ENCODE measurements around the gene GDNF. TPM values are rescaled to one million over a fixed set of nuclear protein-coding genes. Genes with fewer than 3 reads are reported as not detected.

The GDNF gene
- total RNA-seq, 1 donor from 2014 or later = 1.1 TPM

GRCh38 chr5:37792975-37793631, 46.7 kb downstream of the GDNF start:
- no peak for DNase-seq (ENCODE audit: low spot score)
- H3K4me1 Mint-ChIP-seq (ENCODE audit: low read depth) = no peaks in the 10 kb centered on the region
- H3K9me3 Mint-ChIP-seq (ENCODE audit: low read depth) = peaks cover 32% of the 10 kb centered on the region
- no peak for TF ChIP-seq CTCF (IDR thresholded peaks at IDR 0.05)
- H3K27ac Mint-ChIP-seq (ENCODE audit: unreplicated experiment) = no peak overlapping the region
- no peaks in the 10 kb centered on the region for H3K27me3 Mint-ChIP-seq (ENCODE audit: low read depth)
- H3K4me3 Mint-ChIP-seq (ENCODE audit: unreplicated experiment) = no peak overlapping the region
- peaks cover 11% of the 10 kb centered on the region for H3K36me3 Mint-ChIP-seq (ENCODE audit: low read depth)

GRCh38 chr5:37791321-37791720, 48.5 kb downstream of the GDNF start:
- Mint-ChIP-seq H3K36me3 (ENCODE audit: low read depth) (peaks cover 11% of the 10 kb centered on the region), H3K27ac (ENCODE audit: unreplicated experiment) (no peak overlapping the region), H3K27me3 (ENCODE audit: low read depth) (no peaks in the 10 kb centered on the region), H3K4me1 (ENCODE audit: low read depth) (no peaks in the 10 kb centered on the region), H3K4me3 (ENCODE audit: unreplicated experiment) (no peak overlapping the region), H3K9me3 (ENCODE audit: low read depth) (peaks cover 26% of the 10 kb centered on the region)
- DNase-seq (ENCODE audit: low spot score) = no peak
- TF ChIP-seq CTCF (IDR thresholded peaks at IDR 0.05) = no peak

- H3K9me3 Mint-ChIP-seq (ENCODE audit: low read depth) = peaks cover 19% of the 10 kb centered on the region
- no peak for DNase-seq (ENCODE audit: low spot score)
- H3K27me3 Mint-ChIP-seq (ENCODE audit: low read depth) = no peaks in the 10 kb centered on the region
These were observed 49.9 kb downstream of the GDNF start for GRCh38 chr5:37789991-37790390.

GRCh38 chr5:37787742-37788141, 52.1 kb downstream of the GDNF start:
- no peak for TF ChIP-seq CTCF (IDR thresholded peaks at IDR 0.05)
- H3K4me3 Mint-ChIP-seq (ENCODE audit: unreplicated experiment) = no peak overlapping the region
- no peak overlapping the region for H3K27ac Mint-ChIP-seq (ENCODE audit: unreplicated experiment)

More at GRCh38 chr5:37789991-37790390, 49.9 kb downstream of the GDNF start:
- Mint-ChIP-seq H3K4me1 (ENCODE audit: low read depth) (no peaks in the 10 kb centered on the region), H3K36me3 (ENCODE audit: low read depth) (peaks cover 7% of the 10 kb centered on the region), H3K4me3 (ENCODE audit: unreplicated experiment) (no peak overlapping the region), H3K27ac (ENCODE audit: unreplicated experiment) (no peak overlapping the region)
- no peak for TF ChIP-seq CTCF (IDR thresholded peaks at IDR 0.05)

GRCh38 chr5:37786862-37787519, 52.9 kb downstream of the GDNF start:
- Mint-ChIP-seq H3K4me1 (ENCODE audit: low read depth) (no peaks in the 10 kb centered on the region), H3K4me3 (ENCODE audit: unreplicated experiment) (no peak overlapping the region), H3K36me3 (ENCODE audit: low read depth) (peaks cover 1% of the 10 kb centered on the region), H3K9me3 (ENCODE audit: low read depth) (no peaks in the 10 kb centered on the region), H3K27me3 (ENCODE audit: low read depth) (no peaks in the 10 kb centered on the region), H3K27ac (ENCODE audit: unreplicated experiment) (no peak overlapping the region)
- TF ChIP-seq CTCF (IDR thresholded peaks at IDR 0.05) = no peak
- DNase-seq (ENCODE audit: low spot score) = no peak

More at GRCh38 chr5:37787742-37788141, 52.1 kb downstream of the GDNF start:
- H3K36me3 Mint-ChIP-seq (ENCODE audit: low read depth) = peaks cover 1% of the 10 kb centered on the region
- DNase-seq (ENCODE audit: low spot score) = no peak
- H3K9me3 Mint-ChIP-seq (ENCODE audit: low read depth) = peaks cover under 1% of the 10 kb centered on the region
- no peaks in the 10 kb centered on the region for H3K4me1 Mint-ChIP-seq (ENCODE audit: low read depth)
- no peaks in the 10 kb centered on the region for H3K27me3 Mint-ChIP-seq (ENCODE audit: low read depth)
